Adrenal gland (tissue), 12 donors: ENCODE data around the gene MEIOC. TPM values are rescaled to one million over a fixed set of nuclear protein-coding genes. Genes with fewer than 3 reads are reported as not detected.

ENCODE experiments used
- DNase-seq, 7 donors: peaks; one replicate each; pipeline ENCODE4 v3.0.0-alpha.2; 2019 to 2020
- H3K27ac ChIP-seq, 5 donors: fragments of 200-600 bp; sonication (generic) in 4 of 5; 1 replicate in 3 of 5; 2 replicates in 2 of 5; pipeline versions ENCODE4 v1.5.1 to v1.8.0; 2016 to 2020; ENCODE audit warnings: mild to moderate bottlenecking in 1 of 5
- H3K27me3 ChIP-seq: fragments of 200-600 bp; 2 replicates; pipeline ENCODE4 v1.8.0; 2021
- H3K36me3 ChIP-seq, 2 donors: fragments of 200-600 bp; replicated peaks in 1 of 2; 1 replicate in 1 of 2; 2 replicates in 1 of 2; pipeline versions ENCODE4 v1.5.1 to v1.8.0; 2018 to 2022
- H3K4me1 ChIP-seq, 2 donors: fragments of 200-600 bp; replicated peaks in 1 of 2; 1 replicate in 1 of 2; 2 replicates in 1 of 2; pipeline versions ENCODE4 v1.5.1 to v1.8.0; 2018 to 2021
- H3K4me3 ChIP-seq, 4 donors: fragments of 200-600 bp; sonication (generic) in 3 of 4; one replicate each; pipeline ENCODE4 v1.5.1; 2016 to 2018
- H3K9me3 ChIP-seq, 3 donors: fragments of 200-600 bp; sonication (generic) in 1 of 3; replicated peaks in 1 of 3; 1 replicate in 2 of 3; 2 replicates in 1 of 3; pipeline versions ENCODE4 v1.5.1 to v1.8.0; 2016 to 2021
- POLR2A ChIP-seq, 2 donors: fragments of 450-650 bp; IDR thresholded peaks; one replicate each; pipeline ENCODE4 v1.6.1; 2017; ENCODE audit warnings: antibody characterized with exemption in 2 of 2, mild to moderate bottlenecking in 2 of 2, moderate library complexity in 1 of 2
- WGBS, 4 donors: extraction: QIAGEN DNeasy Blood & Tissue Kit in 2 of 4; methylation state at CpG; one replicate each; pipeline versions ENCODE4 v1.1.5 to v1.1.7; 2013 to 2017; 5-methylcytosine and 5-hydroxymethylcytosine counted together
- intact Hi-C, 2 donors: fragments of 100-400 bp; cut with DNase I; formaldehyde crosslinking; loops; one replicate each; pipeline versions ENCODE4 v1.14.1 to v1.15.0; 2022 to 2023
- polyA plus RNA-seq, 3 donors: library from polyadenylated mRNA; stranded (reverse); fragments of 200-250 nt in 2 of 3; fragments of 350-450 nt in 1 of 3; fragmentation: Illumina TruSeq in 1 of 3; extraction: RNeasy Lipid Tissue Mini Kit (QIAGEN cat#74804) in 1 of 3; gene quantifications; one replicate each; pipeline ENCODE4 v1.2.3, GENCODE V29; 2013 to 2014
- total RNA-seq, 9 donors: library from RNA; depleted of rRNA in 4 of 9; stranded (reverse); fragments of >200 nt in 4 of 9; fragments of 120-200 nt in 1 of 9; fragmentation: NEBNext Ultra II Directional in 1 of 9; extraction: Animal tissue kit (Norgen Biotek cat#: 25700) in 1 of 9; gene quantifications; one replicate each; pipeline versions ENCODE4 v1.1.0 to v1.2.4, GENCODE V29; 2013 to 2023
- TF ChIP-seq, protein P1 (sequence below), 6 experiments: fragments of 450-650 bp in 4 of 6; fragments of 200-600 bp in 2 of 6; sonication (generic) in 1 of 6; IDR thresholded peaks; 1 replicate in 5 of 6; 2 replicates in 1 of 6; pipeline versions ENCODE4 v1.5.1 to v1.8.0; 2016 to 2021; ENCODE audit warnings: antibody characterized with exemption in 6 of 6, mild to moderate bottlenecking in 2 of 6, moderate library complexity in 1 of 6
- donor health status: healthy with polysubstance abuse.
- donor health status: Bipolar disorder and iron deficiency.
- donor health status: DM: yes; HTN: yes; CAD: no.
- donor health status: DM: no; HTN: no; CAD: no.
- donor health status: DM: no; HTN: no; CAD: no.
- donor health status: DM: yes; HTN: yes; CAD: no.

The MEIOC gene
- total and polyA plus RNA-seq, 12 donors: 0.06 to 0.10 TPM; not detected in 10

DNA sequence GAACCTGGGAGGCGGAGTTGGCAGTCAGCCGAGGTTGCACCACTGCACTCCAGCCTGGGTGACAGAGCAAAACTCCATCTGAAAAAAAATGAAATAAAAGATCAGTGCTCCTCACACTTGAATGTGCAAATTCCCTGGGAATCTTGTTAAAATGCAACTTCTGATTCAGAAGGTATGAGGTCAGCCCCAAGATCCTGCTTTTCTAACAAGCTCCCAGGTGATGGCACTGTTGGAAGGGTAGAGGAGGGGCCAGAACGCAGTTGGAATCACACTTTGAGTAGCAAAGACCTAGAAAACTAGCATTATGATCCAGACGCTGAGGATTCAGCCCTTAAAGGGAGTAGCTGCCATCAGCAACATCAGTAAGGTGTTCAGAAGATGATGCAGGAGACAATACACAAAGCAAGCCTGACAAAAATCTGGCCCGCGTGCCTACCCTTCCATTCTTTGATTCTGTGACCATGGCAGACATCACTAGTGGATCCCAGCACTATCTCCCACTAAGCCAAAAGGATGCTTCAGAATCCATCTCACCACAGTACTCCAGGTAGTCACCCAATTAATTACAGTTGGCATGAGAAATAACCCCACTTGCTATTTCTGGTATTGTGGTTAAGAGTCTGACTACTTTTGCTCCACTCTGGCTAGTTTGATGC is 33.1 kb upstream of the MEIOC start:
- intact Hi-C loops: no loop called here
- no peak for TF ChIP-seq POLR2A (IDR thresholded peaks at IDR 0.05)
- WGBS, 4 donors: 72 to 86% (median 82%) methylated on average over 6 of the region's 6 CpGs

DNA sequence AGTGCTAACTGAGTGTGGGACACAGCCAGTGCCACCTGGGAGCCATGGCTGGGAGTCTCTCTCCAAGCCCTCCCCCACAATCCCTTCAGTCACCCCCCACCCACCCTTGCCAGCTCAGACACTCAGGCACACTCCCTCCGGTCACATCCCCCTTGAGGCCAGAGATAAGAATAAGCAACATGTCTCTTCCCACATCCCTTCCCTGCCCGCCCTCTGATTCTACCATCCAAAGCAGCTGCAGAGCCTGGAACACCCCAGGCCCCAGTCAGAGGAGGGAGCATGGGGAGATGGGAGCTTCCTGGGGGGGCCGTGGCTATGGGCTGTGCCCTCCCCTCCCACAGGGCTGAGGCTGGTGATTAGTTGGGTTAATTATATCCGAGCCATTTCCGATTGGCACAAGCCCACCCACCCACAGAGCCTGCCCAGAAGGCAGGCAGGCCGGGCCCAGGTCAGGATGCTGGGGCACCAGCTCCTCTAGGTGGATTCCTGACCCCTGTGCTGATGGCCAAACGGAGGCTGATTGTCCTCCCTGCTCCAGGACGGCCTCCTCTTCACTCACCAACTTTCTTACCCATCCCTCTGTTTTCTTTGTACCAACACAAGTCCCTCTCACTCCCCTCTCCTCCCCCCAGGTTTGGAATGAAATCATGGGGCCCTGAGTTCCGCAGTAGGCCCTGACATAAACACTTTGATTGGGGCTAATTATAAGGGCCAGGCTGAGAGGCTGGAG is 28.6 kb upstream of the MEIOC start:
- H3K4me1 ChIP-seq: no peaks in the 10 kb centered on the region
- intact Hi-C loops: no loop called here
- no peaks in the 10 kb centered on the region for H3K27me3 ChIP-seq
- TF ChIP-seq, protein P1, sequence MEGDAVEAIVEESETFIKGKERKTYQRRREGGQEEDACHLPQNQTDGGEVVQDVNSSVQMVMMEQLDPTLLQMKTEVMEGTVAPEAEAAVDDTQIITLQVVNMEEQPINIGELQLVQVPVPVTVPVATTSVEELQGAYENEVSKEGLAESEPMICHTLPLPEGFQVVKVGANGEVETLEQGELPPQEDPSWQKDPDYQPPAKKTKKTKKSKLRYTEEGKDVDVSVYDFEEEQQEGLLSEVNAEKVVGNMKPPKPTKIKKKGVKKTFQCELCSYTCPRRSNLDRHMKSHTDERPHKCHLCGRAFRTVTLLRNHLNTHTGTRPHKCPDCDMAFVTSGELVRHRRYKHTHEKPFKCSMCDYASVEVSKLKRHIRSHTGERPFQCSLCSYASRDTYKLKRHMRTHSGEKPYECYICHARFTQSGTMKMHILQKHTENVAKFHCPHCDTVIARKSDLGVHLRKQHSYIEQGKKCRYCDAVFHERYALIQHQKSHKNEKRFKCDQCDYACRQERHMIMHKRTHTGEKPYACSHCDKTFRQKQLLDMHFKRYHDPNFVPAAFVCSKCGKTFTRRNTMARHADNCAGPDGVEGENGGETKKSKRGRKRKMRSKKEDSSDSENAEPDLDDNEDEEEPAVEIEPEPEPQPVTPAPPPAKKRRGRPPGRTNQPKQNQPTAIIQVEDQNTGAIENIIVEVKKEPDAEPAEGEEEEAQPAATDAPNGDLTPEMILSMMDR (IDR thresholded peaks at IDR 0.05): no peak
- TF ChIP-seq POLR2A (IDR thresholded peaks at IDR 0.05): no peak
- H3K27ac ChIP-seq: peak overlapping the region in 1 of 5 donors; percentile 77
- 85 to 90% (median 89%) methylated on average over 5 to 9 of the region's 9 CpGs for WGBS, 4 donors
- no peaks in the 10 kb centered on the region for H3K9me3 ChIP-seq
- no peak for DNase-seq
- H3K4me3 ChIP-seq: no peak overlapping the region
- H3K36me3 ChIP-seq: no peaks in the 10 kb centered on the region

More for the DNA sequence above, 33.1 kb upstream of the MEIOC start:
- no peaks in the 10 kb centered on the region for H3K9me3 ChIP-seq
- no peak overlapping the region for H3K4me3 ChIP-seq
- H3K27me3 ChIP-seq: peaks cover 7% of the 10 kb centered on the region
- H3K36me3 ChIP-seq: no peaks in the 10 kb centered on the region
- no peaks in the 10 kb centered on the region for H3K4me1 ChIP-seq
- no peak overlapping the region for H3K27ac ChIP-seq
- no peak for DNase-seq

DNA sequence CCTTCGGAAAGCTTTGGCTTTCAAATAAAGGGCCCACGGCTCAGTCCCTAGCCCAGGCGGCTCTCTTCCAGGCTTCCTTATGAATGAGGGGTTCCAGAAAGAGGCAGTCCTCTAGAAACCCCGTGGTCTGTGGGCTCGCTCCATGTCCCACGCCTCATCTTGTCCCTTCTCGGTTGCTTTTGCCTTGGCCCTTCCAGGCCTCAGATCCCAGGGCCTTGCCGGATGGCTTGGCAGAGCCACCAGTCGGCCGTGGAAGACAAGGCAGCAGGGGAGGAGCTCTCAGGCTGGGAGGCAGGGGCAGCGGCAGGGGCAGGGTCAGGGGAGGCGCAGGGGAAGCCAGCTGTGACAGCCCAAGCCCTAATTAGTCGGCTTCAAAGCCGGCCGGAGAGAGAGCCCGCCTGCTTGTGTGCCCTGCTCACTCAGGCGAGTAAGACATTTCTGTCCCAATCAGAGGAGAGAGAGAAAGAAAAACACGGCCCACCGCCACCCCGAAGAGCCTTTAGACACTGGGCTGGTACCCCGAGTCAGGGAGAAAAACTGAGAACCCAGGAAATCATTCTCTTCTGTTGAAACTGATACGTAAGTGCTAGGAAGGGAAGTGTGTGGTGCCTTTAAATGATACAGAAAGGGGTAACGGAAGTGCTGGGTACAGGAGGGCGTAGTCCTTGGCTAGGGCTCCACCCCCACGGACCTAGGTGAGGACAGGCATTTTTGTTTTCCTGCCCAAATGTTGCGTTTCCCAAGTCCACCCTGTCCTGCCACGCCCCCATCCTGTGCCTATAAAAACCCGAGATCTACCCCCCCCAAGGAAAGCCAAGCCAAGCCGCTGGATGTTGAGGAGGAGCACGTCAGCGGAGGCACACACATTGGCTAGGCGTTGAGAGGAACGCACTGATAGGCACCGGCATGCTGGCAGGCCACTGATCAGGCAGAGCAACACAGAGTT is 27.8 kb upstream of the MEIOC start:
- intact Hi-C loops: no loop called here
- Histone ChIP-seq H3K36me3 (no peaks in the 10 kb centered on the region), H3K4me1 (no peaks in the 10 kb centered on the region), H3K27ac (peak overlapping the region in 2 of 5 donors; percentile 10 to 77), H3K4me3 (no peak overlapping the region), H3K9me3 (no peaks in the 10 kb centered on the region), H3K27me3 (no peaks in the 10 kb centered on the region)
- peak in 6 of 7 donors; percentile 17 to 71 (median 26) for DNase-seq
- TF ChIP-seq, protein P1 (IDR thresholded peaks at IDR 0.05): no peak
- TF ChIP-seq POLR2A (IDR thresholded peaks at IDR 0.05): no peak
- 64 to 70% (median 65%) methylated on average over 22 to 34 of the region's 34 CpGs for WGBS, 4 donors

GRCh38 chr17:44629314-44629713 is 27.0 kb upstream of the MEIOC start:
- whole genome bisulfite sequencing, 4 donors: 82 to 94% (median 88%) methylated on average over 7 to 13 of the region's 13 CpGs
- DNase-seq: no peak
- no peaks in the 10 kb centered on the region for H3K4me1 ChIP-seq

More at GRCh38 chr17:44629314-44629713, 27.0 kb upstream of the MEIOC start:
- Histone ChIP-seq H3K4me3 (no peak overlapping the region), H3K27ac (no peak overlapping the region), H3K36me3 (no peaks in the 10 kb centered on the region), H3K27me3 (no peaks in the 10 kb centered on the region), H3K9me3 (no peaks in the 10 kb centered on the region)
- intact Hi-C loops: no loop called here
- TF ChIP-seq, protein P1 (IDR thresholded peaks at IDR 0.05): no peak
- TF ChIP-seq POLR2A (IDR thresholded peaks at IDR 0.05): no peak
